Amniotic epithelial cell (primary cell): ENCODE measurements around the gene SLC30A10.
"Not testable (repeated sequence)": the region's sequence is repeated elsewhere in the genome, so short reads cannot be mapped to it uniquely, and the experiment has no call there.

Experiments used
- DNase-seq: peaks from one replicate; pipeline ENCODE4 v3.0.0-alpha.2; 2010; ENCODE audit warnings: low read depth

SLC30A10 gene

GRCh38 chr1:219891846-219892245 is 36.5 kb downstream of the SLC30A10 start:
- DNase-seq: not testable (repeated sequence)

- DNase-seq: not testable (repeated sequence)
These were observed 39.7 kb downstream of the SLC30A10 start for GRCh38 chr1:219888667-219889066.

DNA sequence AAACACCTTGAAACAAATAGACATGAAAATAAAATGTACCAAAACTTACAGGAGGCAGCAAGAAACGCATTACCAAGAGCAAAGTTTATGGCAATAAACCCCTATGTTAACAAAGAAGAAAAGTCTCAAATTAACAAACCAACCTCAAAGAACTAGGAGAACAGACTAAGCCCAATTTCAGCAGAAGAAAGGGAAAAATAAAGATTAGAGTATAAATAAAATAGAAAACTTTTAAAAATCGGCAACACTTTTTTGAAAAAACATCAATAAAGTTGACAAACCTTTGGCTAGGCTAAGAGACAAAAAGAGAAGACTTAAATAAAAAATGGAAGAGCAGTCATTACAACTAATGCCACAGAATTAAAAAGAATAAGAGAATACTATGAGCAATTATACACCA is 42.7 kb downstream of the SLC30A10 start:
- DNase-seq: no peak

- DNase-seq: no peak
These were observed 44.7 kb downstream of the SLC30A10 start for GRCh38 chr1:219883400-219884332.

DNA sequence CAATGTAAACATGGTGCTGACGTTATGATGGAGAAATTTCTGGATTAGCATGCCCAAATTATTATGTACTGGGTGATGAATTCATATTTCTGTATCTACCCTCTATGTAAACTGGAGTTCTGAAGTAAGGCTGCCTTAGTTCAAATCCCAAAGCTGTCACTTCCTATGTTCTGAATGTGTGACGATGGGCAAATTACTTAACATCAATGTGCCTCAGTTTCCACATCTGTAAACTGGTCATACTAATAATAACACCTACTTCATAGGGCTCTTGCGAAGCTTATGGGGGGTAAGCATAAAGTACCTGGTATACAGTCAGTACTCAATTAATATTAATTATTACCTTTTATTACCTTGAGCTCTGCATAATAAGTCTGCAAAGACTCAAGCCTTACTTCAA is 45.6 kb downstream of the SLC30A10 start:
- no peak for DNase-seq

DNA sequence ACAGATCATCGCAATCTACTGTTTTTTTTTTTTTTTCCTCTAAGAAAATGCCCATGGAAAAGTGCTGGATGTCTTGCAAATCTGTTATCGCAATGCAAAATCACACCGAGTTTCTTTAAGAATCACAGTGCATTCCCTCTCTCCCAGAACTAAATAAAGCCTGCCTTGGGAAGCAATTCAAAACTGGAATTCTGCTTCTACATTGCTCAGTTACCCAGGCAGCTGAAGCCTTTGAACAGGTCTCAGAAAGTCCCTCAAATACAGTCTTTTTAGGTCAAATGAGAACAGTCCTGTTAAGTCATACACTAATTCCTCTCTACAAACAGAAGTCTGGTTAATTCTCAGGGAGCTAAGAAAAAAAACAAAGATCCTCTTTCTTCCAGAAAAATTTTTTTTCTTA is 46.3 kb downstream of the SLC30A10 start:
- no peak for DNase-seq

DNA sequence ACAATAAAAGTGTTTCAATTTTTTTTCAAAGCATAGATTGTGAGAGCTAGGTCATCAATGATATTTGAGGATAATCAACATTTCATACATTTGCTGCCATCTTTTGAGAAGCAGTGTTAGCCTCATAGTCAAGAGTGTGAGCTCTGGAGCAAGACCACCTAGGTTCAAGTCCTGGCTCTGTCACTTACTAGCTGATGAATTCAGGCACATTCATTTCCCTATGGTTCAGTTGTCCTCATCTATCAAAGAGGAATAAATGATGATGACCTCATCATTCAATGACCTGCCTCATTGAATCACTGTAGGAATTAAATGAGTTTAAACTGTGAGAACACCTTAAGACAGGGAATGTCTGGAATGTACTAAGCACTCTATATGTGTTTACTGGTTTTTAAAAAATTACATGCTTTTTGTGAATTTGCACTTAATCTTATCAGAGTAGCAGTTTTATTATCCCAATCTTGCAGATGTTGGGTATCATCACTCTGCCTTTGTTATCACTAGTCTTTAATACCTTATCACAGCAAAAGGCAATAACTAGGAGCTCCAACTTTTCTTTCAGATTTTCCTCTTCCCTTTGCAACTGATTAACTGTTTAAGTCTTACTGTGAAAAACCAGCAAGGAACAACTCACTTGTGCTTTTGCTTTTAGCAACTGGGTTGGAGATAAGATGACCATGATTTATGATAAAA is 47.4 kb downstream of the SLC30A10 start:
- peak; percentile 33 for DNase-seq

GRCh38 chr1:219876798-219877209 is 51.6 kb downstream of the SLC30A10 start:
- DNase-seq: no peak

- DNase-seq: no peak
These were observed 52.5 kb downstream of the SLC30A10 start for GRCh38 chr1:219875860-219876259.

GRCh38 chr1:219872538-219872937 is 55.8 kb downstream of the SLC30A10 start:
- not testable (repeated sequence) for DNase-seq

DNA sequence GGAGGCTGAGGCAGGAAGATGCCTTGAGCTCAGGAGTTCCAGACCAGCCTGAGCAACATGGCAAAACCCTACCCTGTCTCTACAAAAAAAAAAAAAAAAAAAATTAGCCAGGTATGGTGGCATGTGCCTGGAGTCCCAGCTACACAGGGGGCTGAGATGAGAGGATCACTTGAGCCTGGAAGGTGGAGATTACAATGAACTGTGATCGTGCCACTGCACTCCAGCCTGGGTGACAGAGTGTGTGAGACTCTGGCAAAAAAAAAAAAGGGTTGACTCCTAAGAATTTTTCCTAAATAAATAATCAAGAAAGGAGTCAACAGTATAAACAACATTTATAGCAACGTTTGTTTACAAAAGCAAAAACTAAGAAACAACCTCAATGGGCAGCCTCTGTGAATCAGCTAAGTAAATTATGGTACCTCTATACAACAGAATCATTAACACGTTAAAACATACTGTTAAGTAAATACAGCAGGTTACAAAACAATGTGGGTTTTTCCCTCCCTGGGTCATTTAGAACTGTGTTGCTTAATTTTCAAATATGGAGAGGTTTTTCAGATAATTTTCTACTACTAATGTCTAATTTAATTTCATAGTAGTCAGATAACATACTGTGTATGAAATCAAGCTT is 56.8 kb downstream of the SLC30A10 start:
- no peak for DNase-seq

DNA sequence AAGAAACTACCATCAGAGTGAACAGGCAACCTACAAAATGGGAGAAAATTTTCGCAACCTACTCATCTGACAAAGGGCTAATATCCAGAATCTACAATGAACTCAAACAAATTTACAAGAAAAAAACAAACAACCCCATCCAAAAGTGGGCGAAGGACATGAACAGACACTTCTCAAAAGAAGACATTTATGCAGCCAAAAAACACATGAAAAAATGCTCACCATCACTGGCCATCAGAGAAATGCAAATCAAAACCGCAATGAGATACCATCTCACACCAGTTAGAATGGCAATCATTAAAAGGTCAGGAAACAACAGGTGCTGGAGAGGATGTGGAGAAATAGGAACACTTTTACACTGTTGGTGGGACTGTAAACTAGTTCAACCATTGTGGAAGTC is 59.7 kb downstream of the SLC30A10 start:
- not testable (repeated sequence) for DNase-seq
